ENCODE data around the gene TCF7L1. TPM values are rescaled to one million over a fixed set of nuclear protein-coding genes. Genes with fewer than 3 reads are reported as not detected.

TCF7L1 gene
- total and polyA plus RNA-seq, 4 donors, result 12.3 to 21.5 (median 13.8) TPM

DNA sequence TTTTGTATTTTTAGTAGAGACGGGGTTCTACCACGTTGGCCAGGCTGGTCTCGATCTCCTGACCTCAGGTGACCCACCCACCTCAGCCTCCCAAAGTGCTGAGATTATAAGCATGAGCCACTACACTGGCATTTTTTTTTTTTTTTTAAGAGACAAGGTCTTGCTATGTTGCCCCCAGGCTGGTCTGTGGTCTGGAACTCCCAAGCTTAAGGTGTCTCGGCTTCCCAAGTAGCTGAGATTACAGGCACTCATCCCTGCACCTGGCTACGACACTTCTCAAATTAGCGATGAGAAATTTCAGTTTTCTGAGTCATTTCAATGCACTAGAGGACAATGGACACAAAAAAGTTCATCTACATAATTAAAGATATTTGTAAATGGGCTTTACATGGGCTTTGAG, 36.6 kb upstream of the TCF7L1 start:
- Histone ChIP-seq H3K9ac (ENCODE audit: insufficient read depth in 1 of 2, low read length in 2 of 2) (no peak overlapping the region), H3K27me3 (ENCODE audit: control insufficient read depth in 3 of 3, insufficient read depth in 3 of 3, low read length in 2 of 3) (no peaks in the 10 kb centered on the region), H3K4me3 (no peak overlapping the region), H3K4me1 (ENCODE audit: control insufficient read depth in 5 of 5, insufficient read depth in 5 of 5, low read length in 5 of 5) (no peaks in the 10 kb centered on the region), H3K36me3 (ENCODE audit: control insufficient read depth in 4 of 4, insufficient read depth in 4 of 4, low read length in 4 of 4) (no peaks in the 10 kb centered on the region), H3K9me3 (ENCODE audit: control insufficient read depth in 4 of 4, insufficient read depth in 3 of 4, low read length in 3 of 4) (peaks cover 0 to 2% (median 0%) of the 10 kb centered on the region in 4 donors), H3K27ac (ENCODE audit: low read depth in 1 of 2, low read length in 1 of 2) (no peak overlapping the region)
- 83 to 95% methylated on average over 6 of the region's 6 CpGs for WGBS, 2 donors
- DNase-seq, result no peak
- ATAC-seq (ENCODE audit: insufficient read depth, low FRiP score), result no peak
- no peak for TF ChIP-seq CTCF (IDR thresholded peaks at IDR 0.05; ENCODE audit: control extremely low read depth, extremely low read depth)

GRCh38 chr2:85104228-85104627, 29.0 kb upstream of the TCF7L1 start:
- Histone ChIP-seq H3K36me3 (ENCODE audit: control insufficient read depth in 4 of 4, insufficient read depth in 4 of 4, low read length in 4 of 4) (no peaks in the 10 kb centered on the region), H3K27me3 (ENCODE audit: control insufficient read depth in 3 of 3, insufficient read depth in 3 of 3, low read length in 2 of 3) (no peaks in the 10 kb centered on the region), H3K4me1 (ENCODE audit: control insufficient read depth in 5 of 5, insufficient read depth in 5 of 5, low read length in 5 of 5) (no peaks in the 10 kb centered on the region), H3K9me3 (ENCODE audit: control insufficient read depth in 4 of 4, insufficient read depth in 3 of 4, low read length in 3 of 4) (no peaks in the 10 kb centered on the region), H3K27ac (ENCODE audit: low read depth in 1 of 2, low read length in 1 of 2) (no peak overlapping the region), H3K9ac (ENCODE audit: insufficient read depth in 1 of 2, low read length in 2 of 2) (no peak overlapping the region), H3K4me3 (no peak overlapping the region)
- ATAC-seq (ENCODE audit: insufficient read depth, low FRiP score), result no peak
- TF ChIP-seq CTCF (IDR thresholded peaks at IDR 0.05; ENCODE audit: control extremely low read depth, extremely low read depth), result no peak
- 79 to 88% methylated on average over 1 of the region's 1 CpG for WGBS, 2 donors
- no peak for DNase-seq

- WGBS, 2 donors, result 53 to 72% methylated on average over 8 of the region's 8 CpGs
- DNase-seq (peak in 1 of 3 donors; percentile 57), ATAC-seq (ENCODE audit: insufficient read depth, low FRiP score) (no peak)
- H3K36me3 ChIP-seq (ENCODE audit: control insufficient read depth in 4 of 4, insufficient read depth in 4 of 4, low read length in 4 of 4), result no peaks in the 10 kb centered on the region
- no peaks in the 10 kb centered on the region for H3K4me1 ChIP-seq (ENCODE audit: control insufficient read depth in 5 of 5, insufficient read depth in 5 of 5, low read length in 5 of 5)
- no peaks in the 10 kb centered on the region for H3K9me3 ChIP-seq (ENCODE audit: control insufficient read depth in 4 of 4, insufficient read depth in 3 of 4, low read length in 3 of 4)
- no peak overlapping the region for H3K4me3 ChIP-seq
- no peak overlapping the region for H3K27ac ChIP-seq (ENCODE audit: low read depth in 1 of 2, low read length in 1 of 2)
- H3K9ac ChIP-seq (ENCODE audit: insufficient read depth in 1 of 2, low read length in 2 of 2), result no peak overlapping the region
- TF ChIP-seq CTCF (IDR thresholded peaks at IDR 0.05; ENCODE audit: control extremely low read depth, extremely low read depth), result no peak
- H3K27me3 ChIP-seq (ENCODE audit: control insufficient read depth in 3 of 3, insufficient read depth in 3 of 3, low read length in 2 of 3), result no peaks in the 10 kb centered on the region
These were observed 26.6 kb upstream of the TCF7L1 start for GRCh38 chr2:85106489-85107180.
